ENCODE results near the gene NF1. TPM values are rescaled to one million over a fixed set of nuclear protein-coding genes. Genes with fewer than 3 reads are reported as not detected.
"Not testable (repeated sequence)": the region's sequence is repeated elsewhere in the genome, so short reads cannot be mapped to it uniquely, and the experiment has no call there.

NF1 gene
- total RNA-seq, 1 experiment from 2014 or later: 29.9 TPM

DNA sequence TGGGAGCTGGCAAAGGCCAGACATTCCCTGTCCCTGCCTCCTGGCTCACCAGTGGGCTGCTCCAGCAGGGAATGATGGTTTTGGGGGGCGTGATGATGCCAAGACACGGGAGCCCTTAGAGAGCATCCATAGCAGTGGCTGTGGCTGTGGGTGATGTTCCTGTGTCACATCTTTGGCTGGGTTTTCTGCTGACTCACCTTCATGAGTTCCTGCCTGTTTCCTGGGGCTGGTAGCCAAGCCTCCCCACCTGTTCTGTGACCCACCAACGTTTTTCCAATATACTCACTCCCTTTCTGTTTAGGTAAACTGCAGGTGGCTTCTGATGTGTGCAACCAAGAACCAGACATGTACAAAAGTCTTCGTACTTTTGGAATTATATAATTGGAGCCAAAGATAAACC is 16.5 kb upstream of the NF1 start:
- DNase-seq (ENCODE audit: low read depth): peak; percentile 31

- DNase-seq (ENCODE audit: low read depth): no peak
Measured at GRCh38 chr17:31079731-31080130, 15.0 kb upstream of the NF1 start.

GRCh38 chr17:31085563-31085962 is 9.2 kb upstream of the NF1 start:
- peak; percentile 46 for DNase-seq (ENCODE audit: low read depth)

- DNase-seq (ENCODE audit: low read depth): no peak
Measured at GRCh38 chr17:31089471-31089870, 5.3 kb upstream of the NF1 start.

- DNase-seq (ENCODE audit: low read depth): not testable (repeated sequence)
Measured at GRCh38 chr17:31090650-31091049, 4.1 kb upstream of the NF1 start.

DNA sequence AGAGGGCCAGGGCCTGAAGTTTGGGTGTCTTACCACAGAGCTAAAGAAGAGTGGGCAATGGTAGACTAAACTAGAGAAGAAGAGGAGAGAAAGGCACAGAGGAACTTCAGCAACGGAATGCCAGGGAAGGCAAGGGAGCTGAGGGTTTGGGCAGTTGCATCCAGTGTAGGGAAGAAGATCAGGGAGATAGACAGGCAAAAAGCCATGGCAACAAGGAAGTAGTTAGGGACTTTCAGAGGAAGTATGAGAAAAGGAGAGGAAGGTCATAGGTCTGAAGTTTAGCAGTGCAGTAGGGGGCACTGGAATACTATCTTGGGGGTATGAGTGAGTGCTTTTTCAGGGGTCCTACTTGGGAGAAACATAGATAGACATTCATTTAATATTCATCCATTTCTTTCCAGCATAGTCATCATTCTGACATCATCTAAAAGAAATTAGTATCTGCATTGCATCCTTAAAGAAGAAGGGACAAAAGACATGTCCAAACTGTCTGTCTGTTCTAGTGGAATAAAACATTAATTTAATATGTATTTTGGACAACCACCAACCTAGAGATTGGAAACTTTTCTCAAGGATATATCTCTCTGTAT is 2.2 kb upstream of the NF1 start:
- no peak for DNase-seq (ENCODE audit: low read depth)

DNA sequence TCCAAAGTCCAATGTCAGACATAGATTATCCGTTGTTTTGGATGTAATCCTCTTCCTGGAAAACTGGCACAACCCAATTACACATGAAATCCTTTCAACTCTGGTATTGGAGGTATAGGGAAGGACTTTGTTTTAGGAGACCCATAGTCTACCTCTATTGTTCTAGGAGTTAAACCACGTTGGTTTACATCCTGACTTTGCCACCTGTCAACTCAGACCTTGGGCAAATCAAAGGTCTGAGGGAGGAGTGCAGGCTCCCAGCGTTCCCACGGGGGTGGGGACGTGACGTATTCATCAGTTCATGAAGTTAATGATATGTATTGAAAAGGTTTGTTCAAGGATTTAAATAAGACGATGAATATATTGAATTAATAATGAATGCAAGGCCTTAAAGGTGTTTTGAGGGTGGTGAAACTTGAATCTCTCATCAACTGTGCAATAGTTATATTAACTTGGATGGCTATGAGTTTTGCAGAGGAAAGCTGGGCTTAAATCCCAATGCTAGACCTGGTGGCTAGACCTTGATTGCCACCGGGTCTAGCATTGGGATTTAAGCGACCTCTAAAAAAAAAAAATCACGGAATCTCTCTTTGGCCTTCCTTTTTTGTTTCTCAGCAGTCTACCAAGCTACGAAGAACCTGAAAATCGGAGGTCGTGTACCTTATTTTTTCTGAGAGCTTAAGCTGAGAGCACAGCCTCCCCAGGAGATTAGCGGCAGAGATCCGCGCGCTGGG is 744 bp upstream of the NF1 start:
- DNase-seq (ENCODE audit: low read depth): no peak

DNA sequence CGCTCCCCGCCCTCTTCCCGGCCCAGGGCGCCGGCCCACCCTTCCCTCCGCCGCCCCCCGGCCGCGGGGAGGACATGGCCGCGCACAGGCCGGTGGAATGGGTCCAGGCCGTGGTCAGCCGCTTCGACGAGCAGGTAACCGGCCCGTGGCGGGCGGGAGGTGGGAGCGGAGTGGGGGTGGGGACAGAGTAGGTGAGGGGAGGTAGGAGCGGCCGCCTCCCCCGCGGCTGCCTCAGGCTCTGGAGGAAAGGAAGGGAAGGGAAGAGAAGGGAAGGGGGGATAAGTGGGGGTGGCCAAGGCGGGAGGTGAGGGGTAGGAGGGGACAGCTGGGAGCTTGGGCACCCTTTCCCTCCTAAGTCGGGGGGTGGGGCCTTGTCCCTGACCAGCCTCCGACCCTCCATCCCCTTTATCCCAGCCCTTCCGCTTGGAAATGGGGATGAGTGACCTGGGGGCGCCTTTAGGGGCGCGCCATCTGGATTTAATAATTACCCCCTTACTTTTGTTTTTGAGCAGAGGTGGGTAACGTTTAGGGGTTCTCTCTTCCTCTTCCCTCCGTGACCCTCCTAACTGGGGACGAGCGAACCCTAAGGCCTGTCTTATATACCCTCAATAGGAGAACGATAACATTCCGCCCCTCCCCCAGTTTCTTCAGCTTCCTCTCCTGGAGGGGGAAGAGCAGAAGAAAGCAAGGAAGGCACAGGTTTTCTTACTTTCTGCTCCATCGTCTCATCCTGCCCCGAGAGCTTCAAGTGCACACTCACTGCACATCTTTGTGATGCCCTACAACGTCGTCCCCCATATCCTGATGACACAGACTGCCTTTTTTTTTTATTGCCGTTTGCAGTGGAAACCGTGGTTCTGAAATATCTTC is 694 bp downstream of the NF1 start:
- peak; percentile 76 for DNase-seq (ENCODE audit: low read depth)

- no peak for DNase-seq (ENCODE audit: low read depth)
Measured at GRCh38 chr17:31096106-31096436, 1.3 kb downstream of the NF1 start.

DNA sequence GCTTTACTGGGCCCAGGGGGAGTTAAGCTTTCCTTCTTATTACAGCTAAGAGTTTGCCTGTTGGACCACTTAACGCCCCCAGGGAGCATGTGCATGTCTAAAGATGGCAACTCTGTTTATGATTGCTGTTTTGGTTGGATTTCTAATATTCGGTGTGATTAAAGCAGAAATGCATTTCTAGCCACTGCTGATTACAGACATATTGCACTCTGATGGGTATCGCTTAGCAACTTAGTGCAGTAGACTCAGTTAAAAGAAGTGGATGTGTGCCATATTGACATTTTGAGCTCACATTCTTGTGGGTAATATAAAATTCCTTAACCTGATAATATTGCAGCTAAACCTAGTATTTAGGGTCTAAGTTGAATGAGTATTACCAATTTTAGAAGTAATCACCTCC is 4.2 kb downstream of the NF1 start:
- DNase-seq (ENCODE audit: low read depth): peak; percentile 24

- no peak for DNase-seq (ENCODE audit: low read depth)
Measured at GRCh38 chr17:31100840-31101459, 6.2 kb downstream of the NF1 start.

DNA sequence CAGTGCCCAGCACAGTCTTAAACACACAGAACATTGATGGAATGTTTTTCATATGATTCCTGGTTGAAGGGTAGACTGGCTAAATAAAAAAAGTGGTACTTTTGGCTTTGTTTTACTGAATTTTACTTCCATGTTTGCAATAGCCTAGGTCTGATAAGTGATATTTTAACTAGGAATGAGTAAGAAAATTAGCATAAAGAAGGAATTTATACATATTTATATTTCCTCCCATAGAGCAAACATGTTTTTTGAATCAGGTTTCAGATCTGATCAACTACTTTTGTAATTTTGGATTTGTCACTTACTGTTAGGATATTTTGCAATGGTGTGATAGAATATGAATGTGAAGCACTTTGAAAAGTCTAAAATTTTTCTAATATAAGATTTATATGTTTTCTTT is 7.2 kb downstream of the NF1 start:
- DNase-seq (ENCODE audit: low read depth): no peak

- no peak for DNase-seq (ENCODE audit: low read depth)
Measured at GRCh38 chr17:31105991-31106390, 11.2 kb downstream of the NF1 start.

DNA sequence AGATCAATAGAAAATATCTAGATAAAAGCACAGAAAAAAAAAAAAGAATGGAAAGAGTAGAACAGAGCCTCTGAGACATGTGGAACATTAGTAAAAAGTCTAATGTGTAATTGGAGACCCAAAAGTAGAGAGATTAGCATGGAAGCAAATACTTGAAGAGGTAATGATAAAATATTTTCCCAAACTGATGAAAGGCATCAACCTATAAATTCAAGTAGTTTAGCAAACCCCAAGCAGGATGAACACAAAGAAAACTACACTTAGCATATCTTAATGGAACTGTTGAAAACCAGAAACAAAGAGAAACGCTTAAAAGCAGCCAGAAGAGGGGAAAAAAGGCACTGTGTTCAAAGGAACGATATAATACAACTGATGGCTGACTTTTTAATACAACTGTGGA is 16.4 kb downstream of the NF1 start:
- DNase-seq (ENCODE audit: low read depth): no peak

- peak; percentile 68 for DNase-seq (ENCODE audit: low read depth)
Measured at GRCh38 chr17:31112001-31112661, 17.4 kb downstream of the NF1 start.

DNA sequence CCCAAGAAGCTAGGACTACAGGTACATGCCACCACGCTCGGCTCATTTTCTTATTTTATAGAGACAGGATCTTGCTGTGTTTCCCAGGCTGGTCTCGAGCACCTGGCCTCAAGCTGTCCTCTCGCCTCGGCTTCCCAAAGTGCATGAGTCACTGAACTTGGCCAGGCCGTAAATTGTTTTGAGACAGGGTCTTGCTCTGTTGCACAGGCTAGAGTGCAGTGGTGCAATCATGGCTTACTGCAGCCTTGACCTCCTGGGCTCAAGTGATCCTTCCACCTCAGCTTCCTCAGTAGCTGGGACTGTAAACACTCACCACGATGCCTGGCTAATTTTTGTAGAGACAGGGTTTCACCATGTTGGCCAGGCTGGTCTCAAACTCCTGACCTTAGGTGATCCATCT is 18.6 kb downstream of the NF1 start:
- peak; percentile 90 for DNase-seq (ENCODE audit: low read depth)

DNA sequence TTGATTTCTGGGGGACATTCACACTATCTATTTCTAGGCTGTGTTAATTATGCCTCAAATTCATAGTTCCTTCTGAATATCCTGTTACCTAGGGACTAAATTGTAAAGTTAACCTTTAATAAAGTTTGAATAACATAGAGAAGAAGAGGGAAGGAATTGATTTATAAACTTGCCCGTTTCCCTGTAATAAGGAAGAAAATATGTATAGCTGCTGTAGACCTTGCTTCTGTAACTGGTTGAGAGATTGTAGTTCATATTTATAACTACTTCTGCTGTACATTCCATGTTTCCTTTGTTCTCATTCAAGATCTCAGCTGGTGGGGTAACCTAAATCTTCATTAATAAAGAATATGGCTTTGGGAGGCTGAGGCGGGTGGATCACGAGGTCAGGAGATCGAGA is 19.2 kb downstream of the NF1 start:
- no peak for DNase-seq (ENCODE audit: low read depth)

- peak; percentile 39 for DNase-seq (ENCODE audit: low read depth)
Measured at GRCh38 chr17:31114956-31115555, 20.3 kb downstream of the NF1 start.

DNA sequence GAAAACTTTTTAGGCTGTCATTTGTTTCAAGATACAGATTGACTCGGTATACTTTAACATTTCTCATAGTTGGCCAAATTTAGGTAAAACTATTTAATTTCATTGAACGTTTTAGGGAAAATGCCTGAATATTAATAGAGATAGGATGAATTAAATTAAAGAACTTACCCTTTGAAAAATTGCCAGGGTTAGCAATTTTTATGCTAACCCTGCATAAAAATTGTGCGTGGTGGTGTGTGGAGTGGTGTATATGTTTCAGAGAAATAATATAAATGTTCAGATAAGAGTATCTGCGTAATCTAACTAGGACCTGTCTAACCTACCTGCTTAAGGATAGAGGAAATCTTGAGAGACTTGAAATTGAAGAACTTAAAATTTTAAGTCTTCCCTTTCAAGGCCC is 21.4 kb downstream of the NF1 start:
- no peak for DNase-seq (ENCODE audit: low read depth)

DNA sequence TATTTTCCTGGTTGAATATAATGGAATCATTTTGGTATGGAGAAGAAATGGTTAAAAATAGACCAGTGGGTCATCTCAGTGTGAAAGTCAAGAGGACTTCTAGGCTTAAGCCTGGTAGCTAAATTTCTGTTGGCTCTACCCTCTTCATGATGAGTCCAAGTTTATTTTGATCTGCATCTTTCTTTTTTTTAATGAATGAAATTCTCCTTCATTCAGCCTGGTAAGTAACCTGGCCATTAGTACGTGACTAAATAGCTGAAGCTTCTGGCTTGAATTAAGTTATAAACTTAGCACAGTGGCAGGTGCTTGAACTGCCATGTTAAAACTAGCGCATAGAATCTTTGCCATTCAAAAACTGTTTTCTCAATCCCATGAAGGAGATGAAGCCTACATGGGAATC is 28.0 kb downstream of the NF1 start:
- no peak for DNase-seq (ENCODE audit: low read depth)

- DNase-seq (ENCODE audit: low read depth): no peak
Measured at GRCh38 chr17:31126318-31126717, 31.5 kb downstream of the NF1 start.

DNA sequence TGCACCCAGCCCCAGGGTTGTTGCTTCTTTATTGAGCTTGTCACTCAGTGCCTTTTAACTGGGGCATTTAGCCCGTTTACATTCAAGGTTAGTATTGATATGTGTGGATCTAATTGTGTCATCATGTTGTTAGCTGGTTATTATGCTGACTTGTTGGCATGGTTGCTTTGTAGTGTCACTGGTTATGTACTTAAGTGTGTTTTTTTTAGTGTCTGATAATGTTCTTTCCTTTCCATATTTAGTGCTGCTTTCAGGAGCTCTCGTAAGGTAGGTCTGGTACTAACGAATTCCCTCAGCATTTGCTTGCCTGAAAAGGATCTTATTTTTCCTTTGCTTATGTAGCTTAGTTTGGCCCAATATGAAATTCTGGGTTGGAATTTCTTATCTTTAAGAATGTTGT is 33.5 kb downstream of the NF1 start:
- DNase-seq (ENCODE audit: low read depth): no peak

All from M059J (cell line).